CD4-positive, alpha-beta T cell treated with Interleukin-10 for 1 hour (primary cell): ENCODE results near the gene AFMID.
"Not testable (repeated sequence)": the region's sequence is repeated elsewhere in the genome, so short reads cannot be mapped to it uniquely, and the experiment has no call there.

ENCODE experiments used
- DNase-seq: peaks from one replicate; pipeline ENCODE4 v3.0.0-alpha.2; 2020

Gene AFMID, protein sequence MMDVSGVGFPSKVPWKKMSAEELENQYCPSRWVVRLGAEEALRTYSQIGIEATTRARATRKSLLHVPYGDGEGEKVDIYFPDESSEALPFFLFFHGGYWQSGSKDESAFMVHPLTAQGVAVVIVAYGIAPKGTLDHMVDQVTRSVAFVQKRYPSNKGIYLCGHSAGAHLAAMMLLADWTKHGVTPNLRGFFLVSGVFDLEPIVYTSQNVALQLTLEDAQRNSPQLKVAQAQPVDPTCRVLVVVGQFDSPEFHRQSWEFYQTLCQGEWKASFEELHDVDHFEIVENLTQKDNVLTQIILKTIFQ

DNA sequence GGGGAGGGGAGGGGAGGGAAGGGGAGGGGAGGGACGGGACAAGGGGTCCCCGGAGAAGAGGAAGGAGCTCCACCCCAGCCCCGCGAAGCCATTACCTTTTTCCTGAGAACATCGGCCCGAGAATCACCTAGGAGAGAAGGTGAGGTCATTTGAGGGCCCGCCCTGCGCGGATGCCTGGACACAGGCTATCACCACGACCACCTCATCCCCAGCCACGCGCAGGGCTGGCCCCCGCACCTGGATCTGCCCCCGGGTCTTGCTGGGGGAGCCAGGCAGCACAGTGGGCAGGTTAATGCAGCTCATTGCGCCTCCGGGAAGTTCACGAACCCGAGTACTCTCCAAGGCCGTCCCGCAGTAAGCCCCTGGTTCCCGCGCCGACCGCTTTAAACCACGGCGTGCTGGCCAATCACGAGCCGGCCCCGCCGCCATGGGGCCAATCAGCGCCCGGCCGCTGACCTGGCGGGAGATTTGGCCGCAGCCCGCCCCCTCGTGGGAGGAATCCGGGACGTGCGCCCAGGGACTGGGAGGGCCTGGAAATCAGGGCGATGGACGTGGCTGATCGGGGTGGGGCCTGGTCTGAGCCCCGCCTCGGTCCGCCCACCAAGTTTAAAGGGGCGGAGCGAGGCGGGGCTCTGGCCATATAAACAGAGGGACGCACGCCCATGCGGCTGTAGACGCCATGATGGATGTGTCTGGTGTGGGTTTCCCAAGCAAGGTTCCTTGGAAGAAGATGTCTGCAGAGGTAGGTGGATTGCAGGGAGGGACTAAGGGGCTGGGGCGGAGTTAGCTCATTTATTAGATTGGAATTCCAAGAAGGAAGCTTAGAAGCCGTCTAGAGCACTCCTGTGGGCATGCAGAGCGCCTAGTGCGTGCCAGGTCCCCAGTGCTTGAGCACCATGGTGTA is at the start of gene AFMID, which contains the start of gene TK1:
Gene AFMID, plus strand, starts transcription at position 671 of the 904 bp plus-strand sequence. Its CDS starts 9 bp downstream, at position 680.
Gene TK1, minus strand, starts transcription at position 361 of the 904 bp plus-strand sequence. Its CDS starts 58 bp downstream, at position 303.
- peak; percentile 89 for DNase-seq

DNA sequence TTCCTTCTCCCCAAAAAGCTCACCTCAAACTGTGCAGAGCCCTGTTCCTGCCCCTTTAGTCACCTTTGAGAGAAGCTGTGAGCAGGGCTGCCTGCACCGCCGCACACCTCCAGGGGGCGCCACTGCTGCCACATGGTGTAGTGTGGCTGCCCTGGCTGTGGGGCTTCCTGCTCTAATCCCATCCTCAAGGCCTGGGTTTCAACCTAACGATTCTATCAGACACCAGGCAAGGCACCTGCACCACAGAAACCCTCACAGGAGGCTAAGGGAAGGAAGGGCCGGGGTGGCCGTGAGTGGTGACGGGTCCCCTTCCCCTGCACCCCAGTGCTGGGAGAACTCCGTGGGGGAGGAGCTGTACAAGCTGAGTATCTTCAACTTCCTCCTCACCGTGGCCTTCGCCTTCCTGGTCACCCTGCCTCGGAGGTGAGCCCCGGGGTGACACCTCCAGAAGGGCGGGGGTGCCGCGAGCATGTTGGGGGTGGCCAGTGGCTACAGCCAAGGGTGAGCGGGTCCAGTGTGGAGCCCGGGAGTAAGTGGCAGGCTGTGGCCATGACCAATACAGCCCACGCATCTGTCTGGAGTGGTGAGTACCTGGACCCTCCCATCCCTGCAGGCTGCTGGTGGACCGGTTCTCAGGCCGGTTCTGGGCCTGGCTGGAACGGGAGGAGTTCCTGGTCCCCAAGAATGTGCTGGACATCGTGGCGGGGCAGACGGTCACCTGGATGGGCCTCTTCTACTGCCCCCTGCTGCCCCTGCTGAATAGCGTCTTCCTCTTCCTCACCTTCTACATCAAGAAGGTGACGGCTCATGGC is 49.6 kb upstream of the AFMID start:
- DNase-seq, result peak; percentile 44

DNA sequence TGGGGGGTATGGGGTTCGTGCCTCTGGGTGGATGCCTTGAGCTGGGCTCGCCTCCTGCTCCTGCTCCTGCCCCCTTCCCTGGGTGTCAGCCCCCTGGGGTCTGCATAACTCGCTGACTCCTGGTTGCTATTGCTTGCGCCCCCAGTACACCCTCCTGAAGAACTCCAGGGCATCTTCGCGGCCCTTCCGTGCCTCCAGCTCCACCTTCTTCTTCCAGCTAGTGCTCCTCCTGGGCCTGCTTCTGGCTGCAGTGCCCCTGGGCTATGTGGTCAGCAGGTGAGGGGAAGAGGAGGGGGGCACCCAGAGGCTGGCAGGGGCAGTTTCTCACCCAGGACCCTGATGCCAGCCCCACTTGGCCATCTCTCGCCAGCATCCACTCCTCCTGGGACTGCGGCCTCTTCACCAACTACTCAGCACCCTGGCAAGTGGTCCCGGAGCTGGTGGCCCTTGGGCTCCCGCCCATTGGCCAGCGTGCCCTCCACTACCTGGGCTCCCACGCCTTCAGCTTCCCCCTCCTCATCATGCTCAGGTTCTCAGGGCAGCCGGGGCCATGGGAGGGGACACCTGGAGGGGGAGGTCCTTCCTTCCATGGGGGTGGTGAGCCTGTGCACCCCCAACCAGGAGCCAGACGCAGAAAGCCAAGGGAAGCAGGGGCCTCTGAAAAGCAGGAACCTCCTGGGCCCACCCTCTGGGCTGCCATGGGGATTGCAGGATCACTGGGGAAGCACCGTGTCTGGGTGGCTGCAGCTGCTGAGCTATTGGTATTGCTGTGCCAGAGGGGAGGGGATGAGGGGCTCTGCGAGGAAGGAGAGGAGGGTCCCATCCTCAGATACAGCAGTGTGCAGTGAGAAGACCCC is 48.7 kb upstream of the AFMID start:
- DNase-seq, result no peak

DNA sequence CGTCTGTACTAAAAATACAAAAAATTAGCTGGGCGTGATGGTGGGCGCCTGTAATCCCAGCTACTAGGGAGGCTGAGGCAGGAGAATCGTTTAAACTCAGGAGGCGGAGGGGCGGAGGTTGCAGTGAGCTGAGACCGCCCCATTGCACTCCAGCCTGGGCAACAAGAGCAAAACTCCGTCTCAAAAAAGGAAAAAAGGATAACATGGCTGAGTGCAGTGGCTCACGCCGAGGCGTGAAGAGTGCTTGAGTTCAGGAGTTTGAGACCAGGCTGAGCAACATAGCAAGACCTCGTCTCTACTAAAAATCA is 47.3 kb upstream of the AFMID start:
- not testable (repeated sequence) for DNase-seq

DNA sequence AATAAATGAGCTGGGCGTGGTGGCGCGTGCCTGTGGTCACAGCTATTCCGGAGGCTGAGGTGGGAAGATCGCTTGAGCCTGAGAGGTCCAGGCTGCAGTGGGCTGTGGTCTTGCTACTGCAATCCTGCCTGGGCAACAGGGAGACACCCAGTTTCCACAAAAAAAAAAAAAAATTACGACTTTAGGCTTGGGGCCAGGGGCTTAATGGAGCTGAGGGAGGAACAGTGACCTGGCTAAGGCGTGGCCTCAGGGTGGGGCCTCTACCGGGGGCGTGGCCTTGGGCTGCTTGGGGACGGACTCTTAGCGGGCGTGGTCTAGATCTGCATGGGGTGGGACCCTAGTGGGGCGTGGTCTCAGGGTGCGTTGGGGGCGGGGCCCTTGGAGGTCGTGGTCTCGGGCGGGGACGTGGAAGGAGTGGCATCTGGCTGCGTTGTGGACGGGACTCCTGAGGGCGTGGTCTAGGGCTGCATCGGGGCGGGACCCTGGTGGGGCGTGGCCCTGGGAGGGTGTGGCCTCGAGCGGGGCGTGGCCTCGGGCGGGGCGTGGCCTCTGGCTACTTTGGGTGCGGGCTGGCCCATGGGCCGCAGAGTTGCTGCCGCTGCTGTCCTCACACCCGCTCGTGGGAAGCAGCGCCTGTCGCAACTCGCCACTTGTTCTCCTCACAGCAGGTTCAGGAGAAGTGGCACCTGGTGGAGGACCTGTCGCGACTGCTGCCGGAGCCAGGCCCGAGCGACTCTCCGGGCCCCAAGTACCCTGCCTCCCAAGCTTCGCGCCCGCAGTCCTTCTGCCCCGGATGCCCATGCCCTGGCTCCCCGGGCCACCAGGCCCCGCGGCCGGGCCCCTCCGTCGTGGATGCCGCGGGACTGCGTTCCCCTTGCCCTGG is 46.8 kb upstream of the AFMID start:
- peak; percentile 97 for DNase-seq

DNA sequence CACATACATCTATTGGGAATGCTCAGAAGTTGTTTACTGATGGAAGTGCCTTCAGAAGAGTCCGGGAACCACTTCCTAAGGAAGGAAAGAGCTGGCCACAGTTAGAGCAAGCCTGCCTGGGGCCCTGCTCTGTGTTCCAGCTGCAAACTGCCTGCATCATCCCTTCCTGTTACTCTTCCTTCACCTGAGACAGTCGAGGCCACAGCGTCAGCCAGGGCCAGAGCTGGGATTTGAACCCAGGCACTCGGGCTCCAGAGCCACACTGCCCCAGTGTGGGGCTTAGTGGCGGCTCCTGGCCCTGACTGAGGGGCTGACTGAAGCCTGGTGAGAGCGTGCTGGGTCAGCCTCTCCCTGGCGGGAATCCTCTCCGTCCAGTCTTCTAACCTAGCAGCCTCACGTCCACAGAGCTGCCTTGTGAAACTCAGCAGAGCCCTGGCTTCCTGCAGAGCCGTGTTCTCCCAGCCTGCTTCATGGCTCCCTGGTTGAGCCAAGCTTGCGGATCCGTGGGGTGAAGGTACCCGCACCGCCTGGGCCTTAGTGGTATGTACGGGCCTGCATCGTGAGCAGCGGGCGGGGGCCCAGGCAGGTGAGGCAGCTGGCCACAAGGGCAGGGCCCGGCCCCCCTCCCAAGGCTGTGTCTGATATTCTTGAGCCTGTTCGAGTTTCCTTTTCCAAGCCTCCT is 45.6 kb upstream of the AFMID start:
- DNase-seq, result no peak

DNA sequence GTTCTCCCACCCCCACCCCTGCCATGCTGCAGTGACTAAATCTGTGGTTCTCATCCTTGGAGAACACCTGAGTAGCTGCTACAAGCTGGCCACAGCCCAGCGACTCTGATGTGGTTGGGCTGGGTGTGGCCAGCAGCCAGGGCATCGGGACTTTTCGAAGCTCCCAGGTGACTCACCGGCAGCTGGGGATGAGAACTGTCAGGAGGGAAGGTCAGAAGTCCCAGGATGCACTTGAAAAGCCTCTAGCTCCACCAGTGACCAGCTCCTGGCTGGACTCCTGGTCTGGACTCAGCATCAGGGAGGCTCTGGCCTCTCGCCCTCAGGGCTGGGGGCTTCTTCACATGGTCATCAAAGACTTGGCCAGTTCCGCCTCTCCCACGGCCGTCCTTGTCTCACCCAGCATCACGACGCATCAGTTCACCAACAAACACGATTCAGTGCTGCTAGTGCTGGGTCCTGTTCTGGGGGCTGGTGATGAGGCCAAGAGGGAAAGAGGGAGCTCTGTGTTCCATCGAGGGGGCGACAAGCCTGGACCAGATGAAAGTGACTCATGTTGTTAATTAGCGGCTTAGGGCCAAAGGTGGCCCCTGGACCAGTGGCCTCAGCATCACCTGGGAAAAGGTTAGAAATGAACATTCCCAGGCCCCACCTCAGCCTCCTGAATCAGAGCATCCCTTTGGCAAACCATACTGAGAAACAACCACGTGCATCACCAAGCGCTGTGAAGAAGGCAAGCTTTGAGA is 44.9 kb upstream of the AFMID start:
- no peak for DNase-seq

DNA sequence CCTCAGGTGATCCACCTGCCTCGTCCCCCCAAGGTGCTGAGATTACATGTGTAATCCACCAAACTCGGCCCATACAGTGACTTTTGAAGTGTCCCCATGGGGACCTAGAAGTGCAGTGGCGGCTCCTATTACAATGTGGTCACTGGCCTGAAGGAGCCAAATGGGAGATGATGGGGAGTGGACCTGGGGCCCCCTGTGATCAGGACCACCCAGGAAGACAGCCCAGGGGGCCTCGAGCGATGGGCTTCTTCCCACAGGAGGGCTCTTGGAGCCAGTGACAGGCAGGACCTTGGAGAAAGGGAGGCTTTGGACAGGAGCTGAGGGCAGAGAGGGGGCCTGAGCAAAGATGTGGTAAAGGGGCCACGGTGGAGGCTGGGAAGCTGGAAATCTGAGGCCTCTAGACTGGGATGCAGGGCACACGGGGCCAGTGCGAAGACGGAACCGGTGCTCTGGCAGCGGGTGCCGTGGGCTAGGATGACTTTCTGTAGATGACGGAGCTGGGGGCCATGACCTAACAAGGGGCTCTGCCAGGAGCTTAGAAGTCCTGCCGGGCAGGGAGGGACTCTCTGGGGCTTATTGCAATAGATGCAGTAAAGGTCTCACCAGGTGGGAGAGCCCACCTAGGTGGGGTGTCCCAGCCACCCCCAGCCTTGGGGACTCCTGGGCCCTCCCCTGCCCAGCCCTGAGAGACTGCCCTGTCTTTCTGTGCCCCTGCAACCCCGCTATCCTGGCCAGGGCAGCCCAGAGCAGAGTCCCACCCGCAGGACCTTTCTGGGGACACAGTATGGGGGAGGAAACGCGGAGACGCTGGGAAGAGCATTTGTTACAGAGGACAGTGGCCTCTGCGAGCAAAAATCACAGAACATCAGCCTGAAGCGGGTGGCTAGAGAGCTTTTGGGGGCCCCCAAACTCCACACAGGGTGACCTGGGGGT is 43.7 kb upstream of the AFMID start:
- no peak for DNase-seq

DNA sequence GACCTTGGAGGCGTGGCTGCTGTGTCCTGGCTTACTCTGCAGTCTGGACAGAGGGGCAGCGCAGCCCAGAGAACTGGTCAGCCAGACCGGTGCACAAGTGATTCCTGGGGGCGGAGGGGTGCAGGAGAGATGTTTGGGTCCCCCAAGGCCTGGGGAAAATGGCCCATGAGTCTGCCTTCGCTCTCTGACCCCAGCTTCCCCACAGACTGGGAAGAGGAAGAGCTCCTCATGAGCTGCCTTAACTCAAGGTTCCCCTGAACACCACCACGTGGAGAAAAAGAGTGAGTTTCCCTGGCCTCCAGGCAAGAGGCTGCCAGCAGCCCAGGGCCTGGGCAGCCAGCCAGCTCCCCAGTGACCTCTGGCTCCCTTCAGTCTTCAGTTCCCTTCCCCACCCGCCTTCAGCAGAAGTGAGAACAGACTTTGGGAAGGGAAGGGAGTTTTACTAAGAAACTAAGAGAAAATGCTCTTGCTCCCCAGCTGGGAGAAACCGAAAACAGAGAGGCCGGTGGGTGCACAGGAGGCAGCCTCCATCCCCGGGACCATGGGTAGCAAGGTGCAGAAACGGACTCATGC is 42.9 kb upstream of the AFMID start:
- no peak for DNase-seq

DNA sequence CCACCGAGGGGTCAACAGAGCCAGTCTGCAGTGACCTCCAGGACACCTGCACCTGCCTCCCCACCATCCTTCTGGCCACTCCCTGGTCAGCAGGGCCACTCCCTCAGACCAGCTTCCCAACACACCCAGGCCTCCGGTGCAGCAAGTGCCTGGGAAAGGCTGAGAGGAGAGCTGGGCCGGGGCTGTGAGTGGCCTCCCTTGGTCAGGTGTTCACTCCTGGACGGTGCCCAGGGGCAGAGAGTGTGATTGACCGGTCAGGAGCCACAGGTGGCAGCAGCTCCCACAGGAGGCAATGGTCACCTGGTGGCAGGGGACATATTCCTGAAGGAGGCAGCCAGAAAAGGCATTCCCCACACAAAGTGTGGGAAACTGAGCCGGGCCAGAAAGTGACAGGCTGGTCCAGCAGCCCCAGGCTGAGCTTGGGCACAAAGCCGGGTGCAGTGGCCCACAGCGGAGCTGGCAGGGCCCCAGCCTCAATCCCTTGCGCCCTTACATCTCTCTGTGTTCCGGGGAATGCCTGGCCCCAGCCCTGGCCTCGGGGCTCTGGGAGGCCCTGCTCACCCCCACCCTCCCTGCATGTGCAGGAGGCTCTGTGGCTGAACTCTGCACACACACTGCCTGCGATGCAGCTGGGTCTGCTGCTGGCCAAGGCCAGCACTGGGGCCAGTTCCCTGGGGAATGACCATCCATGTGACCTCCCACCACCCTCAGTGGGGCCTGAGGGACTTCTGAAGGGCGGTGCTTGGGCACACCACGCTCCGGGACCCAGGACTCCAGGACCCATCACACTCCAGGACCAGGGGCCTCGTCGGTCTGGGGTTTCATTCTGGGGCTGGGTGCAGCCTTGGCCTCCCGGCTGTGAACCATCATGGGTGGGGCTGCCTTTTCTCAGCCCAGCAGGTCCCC is 42.2 kb upstream of the AFMID start:
- DNase-seq, result no peak

DNA sequence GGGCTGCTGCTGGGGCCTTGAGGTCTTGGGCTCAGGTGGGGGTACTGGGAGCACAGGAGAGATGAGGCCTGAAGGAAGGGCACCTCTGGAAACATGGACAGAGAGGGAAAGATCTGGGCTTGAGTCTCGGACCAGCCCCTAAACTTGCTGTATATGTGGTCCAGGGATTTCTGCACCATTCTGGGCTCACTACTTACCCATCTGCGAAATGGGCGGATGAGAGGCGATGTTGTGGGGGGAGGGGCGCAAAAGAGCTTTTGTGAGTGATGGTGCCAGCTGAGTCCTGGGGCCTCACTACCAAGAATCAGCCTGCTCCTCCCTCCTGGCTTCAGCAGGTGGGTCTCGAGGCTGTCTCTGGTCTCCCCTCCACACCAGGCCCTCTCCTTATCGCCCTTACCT is 40.7 kb upstream of the AFMID start:
- DNase-seq, result no peak

DNA sequence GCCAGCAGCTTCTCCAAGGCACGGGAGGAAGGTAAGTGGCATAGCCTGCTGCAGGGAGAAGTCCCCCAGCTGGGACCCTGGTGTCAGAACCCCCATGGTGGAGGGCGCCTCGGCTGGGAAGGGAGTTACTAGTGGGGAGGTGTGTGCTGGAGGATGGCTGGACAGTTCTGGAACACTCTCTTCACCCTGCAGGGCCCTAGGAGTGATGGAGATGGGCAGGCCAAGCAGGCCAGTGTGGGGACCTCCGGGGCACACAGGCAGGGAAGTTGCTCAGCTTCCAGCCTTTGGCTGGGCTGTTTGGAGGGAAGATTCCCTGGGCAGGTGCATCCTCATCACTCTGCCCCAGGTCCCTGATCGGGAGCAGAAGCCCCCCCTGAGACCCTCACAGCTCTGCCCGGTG is 40.3 kb upstream of the AFMID start:
- DNase-seq, result no peak

DNA sequence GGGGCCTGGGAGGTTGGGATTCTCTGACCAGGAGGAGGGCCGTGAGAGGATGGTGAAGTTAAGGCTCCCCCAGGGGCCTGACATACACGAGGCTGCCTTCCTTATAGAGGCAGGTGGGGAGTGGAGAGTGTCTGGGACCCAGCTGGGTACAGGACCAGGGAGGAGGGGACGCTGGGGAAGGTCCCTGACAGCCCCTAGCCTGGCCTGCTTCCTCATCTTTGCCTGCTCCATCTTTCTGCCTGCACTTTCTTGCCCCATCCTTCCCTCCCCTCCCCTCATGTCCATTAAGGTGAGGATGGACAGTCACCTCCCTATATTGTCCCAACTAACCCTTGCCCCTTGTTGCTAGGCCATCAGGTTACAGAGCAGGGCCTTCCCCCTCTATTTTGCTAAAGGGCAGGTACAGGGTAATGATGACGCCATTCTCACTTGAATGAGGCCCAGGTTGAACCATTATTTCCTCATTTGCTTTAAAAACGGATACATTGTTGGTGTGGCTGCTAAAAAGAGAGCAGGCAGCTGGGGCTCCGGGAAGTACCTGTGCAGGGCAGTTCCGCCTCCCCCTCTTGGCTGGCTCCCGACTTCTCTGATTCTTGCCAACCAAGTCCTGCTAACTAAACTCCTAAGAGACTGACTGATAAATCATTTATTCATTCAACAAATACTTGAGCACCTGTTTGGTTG is 39.7 kb upstream of the AFMID start:
- no peak for DNase-seq

DNA sequence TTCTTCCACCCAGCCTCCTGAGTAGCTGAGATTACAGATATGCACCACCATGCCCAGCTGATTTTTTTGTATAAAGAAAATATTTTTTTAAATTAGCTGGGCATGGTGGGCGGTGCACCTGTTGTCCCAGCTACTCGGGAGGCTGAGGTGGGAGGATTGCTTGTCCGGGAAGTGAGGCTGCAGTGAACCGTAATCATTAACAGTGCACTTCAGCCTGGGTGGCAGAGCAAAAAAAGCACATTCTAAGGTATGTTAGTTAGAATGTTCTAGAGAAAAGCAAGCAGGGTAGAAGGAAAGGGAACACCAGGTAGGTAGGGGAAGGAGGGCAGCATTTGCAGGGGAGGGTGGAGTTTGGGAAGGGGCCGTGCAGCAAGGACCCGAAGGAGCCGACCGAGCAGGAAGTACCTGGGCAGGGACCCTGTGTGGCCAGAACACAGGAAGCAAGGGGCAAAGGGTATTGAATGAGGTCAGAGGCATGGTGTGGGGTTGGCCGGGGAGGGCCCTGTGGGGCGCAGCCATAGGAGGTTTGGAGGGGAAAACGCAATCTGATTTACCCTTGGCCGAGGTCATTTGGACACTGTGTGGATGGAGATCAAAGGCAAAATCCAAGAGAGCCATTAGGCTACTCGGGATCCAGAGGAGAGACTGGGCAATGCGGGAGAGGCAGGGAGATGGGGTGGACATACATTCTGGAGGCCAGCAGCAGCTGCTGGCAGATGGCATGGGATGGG is 38.7 kb upstream of the AFMID start:
- no peak for DNase-seq

DNA sequence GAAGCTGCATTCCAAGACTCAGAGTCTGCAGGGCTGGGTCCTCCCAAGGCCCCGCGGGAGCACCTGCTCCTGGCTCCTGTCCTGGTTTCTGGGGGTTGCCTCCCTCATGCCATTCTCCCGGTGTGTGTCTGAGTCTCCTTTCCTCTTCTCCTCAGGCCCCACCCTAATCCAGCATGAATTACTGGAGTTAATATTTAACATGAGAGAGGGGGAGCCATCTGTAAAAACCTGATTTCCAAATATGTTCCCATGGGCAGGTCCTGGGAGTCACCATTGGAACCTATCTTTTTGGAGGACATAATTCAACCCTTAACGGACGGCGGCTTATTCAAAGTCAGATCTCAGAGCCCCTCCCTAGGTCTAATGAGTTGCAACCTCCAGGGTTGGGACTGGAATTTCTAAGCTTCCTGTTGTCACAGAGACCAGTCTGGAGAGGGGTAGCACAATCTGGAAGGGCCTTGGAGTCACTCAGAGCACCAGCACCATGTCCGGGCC is 35.6 kb upstream of the AFMID start:
- DNase-seq, result no peak
